ENCODE data around the gene PAPLN.
A peak's percentile ranks its signal among the peaks of the same experiment; 100 is the strongest.

Gene PAPLN

DNA sequence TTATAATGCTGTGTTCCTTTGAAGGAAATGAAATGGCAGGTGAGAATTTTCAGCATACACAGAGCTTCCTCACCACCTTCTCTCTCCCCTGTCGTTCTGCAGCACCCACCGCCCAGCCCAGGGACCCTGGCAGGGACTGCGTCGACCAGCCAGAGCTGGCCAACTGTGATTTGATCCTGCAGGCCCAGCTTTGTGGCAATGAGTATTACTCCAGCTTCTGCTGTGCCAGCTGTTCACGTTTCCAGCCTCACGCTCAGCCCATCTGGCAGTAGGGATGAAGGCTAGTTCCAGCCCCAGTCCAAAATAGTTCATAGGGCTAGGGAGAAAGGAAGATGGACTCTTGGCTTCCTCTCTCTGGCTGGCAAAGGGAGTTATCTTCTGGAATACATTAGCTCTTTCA lies 35.1 kb downstream of the PAPLN start:
- Mint-ChIP-seq H3K27ac (no peak overlapping the region), H3K36me3 (ENCODE audit: low read depth) (peaks cover 19% of the 10 kb centered on the region), H3K9me3 (no peaks in the 10 kb centered on the region), H3K4me3 (no peak overlapping the region), H3K4me1 (ENCODE audit: low read depth) (peaks cover 15% of the 10 kb centered on the region), H3K27me3 (peaks cover 16% of the 10 kb centered on the region)

DNA sequence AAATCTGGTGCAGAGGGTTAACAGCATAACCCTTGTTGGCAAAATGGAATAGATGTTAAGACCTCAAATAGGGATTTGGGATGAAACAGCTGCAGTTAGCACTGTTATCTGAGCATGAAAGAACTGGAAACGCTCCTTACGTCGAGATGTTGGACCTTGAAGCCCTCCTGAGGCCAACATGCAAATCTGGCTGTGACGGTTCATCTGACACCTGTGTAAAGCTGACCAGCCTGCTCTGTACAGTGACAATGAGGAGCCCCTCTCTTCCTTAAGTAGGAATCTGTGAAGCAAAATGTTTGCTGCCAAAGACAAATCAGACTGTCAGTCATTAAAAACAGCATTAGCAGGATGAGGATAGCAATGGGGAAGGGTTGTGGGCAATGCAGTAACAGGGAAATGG lies 36.5 kb downstream of the PAPLN start:
- Mint-ChIP-seq H3K4me1 (ENCODE audit: low read depth) (peaks cover 15% of the 10 kb centered on the region), H3K9me3 (no peaks in the 10 kb centered on the region), H3K27me3 (peaks cover 15% of the 10 kb centered on the region), H3K4me3 (no peak overlapping the region), H3K36me3 (ENCODE audit: low read depth) (peaks cover 19% of the 10 kb centered on the region), H3K27ac (no peak overlapping the region)

DNA sequence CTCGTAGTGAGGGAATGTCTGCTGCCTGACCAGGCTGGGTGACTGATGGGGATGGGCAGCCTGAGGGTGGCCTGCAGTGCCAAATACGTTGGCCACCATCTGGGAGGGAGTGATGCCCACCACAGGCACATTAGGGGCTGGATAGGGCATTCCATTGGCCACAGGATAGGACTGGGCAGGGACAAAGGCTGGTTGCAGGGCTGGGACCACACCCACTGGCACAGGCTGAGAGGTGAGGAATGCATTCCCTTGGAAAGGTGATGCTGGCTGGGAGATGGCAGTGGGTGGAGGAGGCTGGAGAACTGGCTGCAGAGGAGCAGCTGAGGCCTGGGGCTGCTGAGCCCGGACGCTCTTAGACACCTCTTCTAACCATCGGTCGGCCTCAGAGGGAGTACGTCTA lies 39.5 kb downstream of the PAPLN start:
- Mint-ChIP-seq H3K36me3 (ENCODE audit: low read depth) (peaks cover 33% of the 10 kb centered on the region), H3K27me3 (no peaks in the 10 kb centered on the region), H3K9me3 (no peaks in the 10 kb centered on the region), H3K27ac (no peak overlapping the region), H3K4me1 (ENCODE audit: low read depth) (peaks cover under 1% of the 10 kb centered on the region), H3K4me3 (no peak overlapping the region)

DNA sequence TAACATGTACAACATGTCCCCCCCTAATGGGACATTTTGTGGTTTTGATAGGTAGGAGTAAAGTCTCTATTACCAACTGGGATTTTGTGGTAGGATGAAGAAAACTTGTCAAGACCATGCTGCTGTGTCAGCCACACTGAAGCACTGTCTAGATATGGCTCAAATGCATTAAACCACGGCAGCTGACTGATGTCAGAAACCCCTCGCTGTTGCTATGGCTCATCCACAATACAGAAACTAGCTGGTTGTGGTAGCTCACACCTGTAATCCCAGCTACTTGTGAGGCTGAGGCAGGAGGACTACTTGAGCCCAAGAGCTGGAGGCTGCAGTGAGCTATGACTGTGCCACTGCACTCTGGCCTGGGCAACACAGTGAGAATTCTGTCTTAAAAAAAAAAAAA lies 40.1 kb downstream of the PAPLN start:
- H3K9me3 Mint-ChIP-seq, result no peaks in the 10 kb centered on the region
- H3K36me3 Mint-ChIP-seq (ENCODE audit: low read depth), result peaks cover 37% of the 10 kb centered on the region
- H3K4me1 Mint-ChIP-seq (ENCODE audit: low read depth), result peaks cover 4% of the 10 kb centered on the region
- no peak overlapping the region for H3K27ac Mint-ChIP-seq
- no peak overlapping the region for H3K4me3 Mint-ChIP-seq
- H3K27me3 Mint-ChIP-seq, result no peaks in the 10 kb centered on the region

DNA sequence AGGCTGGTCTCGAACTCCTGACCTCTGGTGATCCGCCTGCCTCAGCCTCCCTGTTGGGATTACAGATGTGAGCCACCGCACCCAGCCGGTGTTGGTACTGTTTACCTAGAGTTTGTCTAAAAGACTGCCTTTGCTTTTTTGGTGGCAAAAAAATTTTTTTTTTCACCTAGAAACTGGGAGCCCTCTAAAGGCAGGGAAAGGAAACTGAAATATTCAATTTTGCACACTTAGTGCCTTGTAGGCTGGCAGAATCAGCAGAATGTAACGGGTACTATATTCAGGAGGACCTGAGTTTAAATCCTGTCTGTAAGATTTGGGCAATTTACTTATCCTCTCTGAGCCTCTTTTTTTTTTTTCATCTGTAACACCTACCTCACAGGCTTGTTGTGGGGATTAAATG lies 43.6 kb downstream of the PAPLN start:
- no peaks in the 10 kb centered on the region for H3K27me3 Mint-ChIP-seq
- no peaks in the 10 kb centered on the region for H3K9me3 Mint-ChIP-seq
- no peak overlapping the region for H3K4me3 Mint-ChIP-seq
- no peak overlapping the region for H3K27ac Mint-ChIP-seq
- H3K4me1 Mint-ChIP-seq (ENCODE audit: low read depth), result peaks cover 4% of the 10 kb centered on the region
- H3K36me3 Mint-ChIP-seq (ENCODE audit: low read depth), result peaks cover 52% of the 10 kb centered on the region

DNA sequence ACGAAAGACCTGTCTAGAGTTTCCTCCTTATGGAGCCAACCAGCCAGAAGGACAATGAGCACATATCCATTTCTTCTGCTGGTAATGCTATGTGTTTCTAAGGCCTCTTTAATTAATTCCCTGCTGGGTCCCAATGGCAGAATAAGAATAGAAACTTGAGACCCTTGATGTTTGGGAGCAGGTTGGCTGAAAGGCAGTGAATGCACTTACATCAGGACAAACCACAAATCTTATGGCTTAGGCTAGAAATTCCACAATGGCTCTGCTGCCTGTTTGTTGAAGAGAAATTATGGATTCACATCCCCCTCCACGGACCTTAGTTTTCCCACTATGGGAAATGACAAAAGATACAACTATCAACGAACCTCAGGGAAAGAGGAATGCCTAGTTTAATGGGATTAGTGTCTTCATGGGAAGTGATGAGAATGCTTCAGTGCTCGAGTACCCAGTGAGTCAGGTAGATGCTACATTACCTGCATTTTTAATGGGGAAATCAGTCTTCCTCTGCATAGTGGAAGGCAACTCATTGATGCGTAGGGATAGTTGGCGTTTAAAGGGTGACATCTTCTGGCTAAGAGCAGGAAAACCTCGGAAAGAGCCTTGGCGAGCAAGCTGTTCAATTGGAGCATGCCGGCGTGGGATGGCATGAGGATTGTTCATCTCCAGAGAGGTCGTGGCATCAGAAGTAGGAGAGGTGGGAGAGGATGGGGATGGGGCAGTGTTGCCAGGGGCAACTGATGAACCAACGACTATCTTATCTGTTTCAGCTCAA lies 46.5 kb downstream of the PAPLN start:
- peaks cover 48% of the 10 kb centered on the region for H3K36me3 Mint-ChIP-seq (ENCODE audit: low read depth)
- H3K4me1 Mint-ChIP-seq (ENCODE audit: low read depth), result peaks cover 4% of the 10 kb centered on the region
- H3K27ac Mint-ChIP-seq, result no peak overlapping the region
- no peaks in the 10 kb centered on the region for H3K27me3 Mint-ChIP-seq
- no peak overlapping the region for H3K4me3 Mint-ChIP-seq
- no peaks in the 10 kb centered on the region for H3K9me3 Mint-ChIP-seq

DNA sequence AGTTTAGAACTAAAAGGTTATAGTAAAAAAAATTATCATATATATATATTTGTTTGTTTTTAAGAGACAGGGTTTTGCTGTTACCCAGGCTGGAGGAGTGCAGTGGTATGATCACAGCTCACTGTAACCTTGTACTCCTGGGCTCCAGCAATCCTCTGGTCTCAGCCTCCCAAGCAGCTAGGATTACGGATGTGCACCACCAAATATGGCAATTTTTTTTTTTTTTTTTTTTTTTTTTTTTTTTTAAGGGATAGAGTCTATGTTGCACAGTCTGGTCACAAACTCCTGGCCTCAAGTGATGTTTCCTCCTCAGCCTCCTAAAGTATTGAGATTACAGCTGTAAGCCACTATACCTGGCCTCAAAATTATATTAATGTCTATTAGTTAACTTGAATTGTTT lies 48.7 kb downstream of the PAPLN start:
- no peak overlapping the region for H3K4me3 Mint-ChIP-seq
- no peaks in the 10 kb centered on the region for H3K9me3 Mint-ChIP-seq
- H3K36me3 Mint-ChIP-seq (ENCODE audit: low read depth), result peaks cover 40% of the 10 kb centered on the region
- H3K4me1 Mint-ChIP-seq (ENCODE audit: low read depth), result peaks cover 23% of the 10 kb centered on the region
- H3K27me3 Mint-ChIP-seq, result no peaks in the 10 kb centered on the region
- no peak overlapping the region for H3K27ac Mint-ChIP-seq

DNA sequence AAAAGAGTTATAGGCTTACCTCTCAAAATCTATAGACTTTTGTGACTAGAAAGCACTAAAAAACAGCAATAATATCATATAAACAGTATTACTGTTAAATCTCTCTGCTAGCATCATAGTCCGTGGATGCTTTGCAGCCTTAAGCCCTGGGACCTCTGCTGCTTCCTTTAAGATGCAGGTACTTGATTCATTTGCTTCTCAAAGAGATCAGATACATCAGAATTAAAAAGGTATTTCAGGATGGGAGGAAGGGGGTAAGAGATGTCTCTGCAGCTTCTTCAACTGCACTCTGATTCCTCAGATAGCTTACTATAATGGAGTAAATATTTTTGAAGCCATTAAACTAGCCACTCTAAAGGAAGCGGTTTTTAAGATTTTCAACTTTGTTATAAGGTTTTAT lies 49.3 kb downstream of the PAPLN start:
- H3K27me3 Mint-ChIP-seq, result no peaks in the 10 kb centered on the region
- peaks cover 26% of the 10 kb centered on the region for H3K4me1 Mint-ChIP-seq (ENCODE audit: low read depth)
- H3K36me3 Mint-ChIP-seq (ENCODE audit: low read depth), result peaks cover 40% of the 10 kb centered on the region
- no peaks in the 10 kb centered on the region for H3K9me3 Mint-ChIP-seq
- H3K4me3 Mint-ChIP-seq, result no peak overlapping the region
- no peak overlapping the region for H3K27ac Mint-ChIP-seq

DNA sequence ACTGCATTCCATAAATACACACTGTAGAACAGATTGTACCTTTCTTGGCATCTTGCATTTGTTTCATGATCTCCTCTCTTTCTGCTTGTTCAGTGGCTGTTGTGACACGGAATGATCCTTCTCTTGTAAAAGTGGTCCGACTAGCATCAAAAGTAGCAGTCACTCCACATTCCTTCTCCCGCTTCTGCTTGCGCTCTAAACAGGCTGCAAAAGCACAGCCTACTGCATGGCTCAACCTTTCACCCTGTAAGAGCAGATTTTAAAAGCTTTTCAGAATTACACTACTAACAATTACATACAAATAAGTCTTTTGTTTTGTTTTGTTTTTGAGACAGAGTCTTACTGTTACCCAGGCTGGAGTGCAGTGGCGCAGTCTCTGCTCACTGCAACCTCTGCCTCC lies 49.8 kb downstream of the PAPLN start:
- Mint-ChIP-seq H3K4me1 (ENCODE audit: low read depth) (peaks cover 28% of the 10 kb centered on the region), H3K27me3 (no peaks in the 10 kb centered on the region)

DNA sequence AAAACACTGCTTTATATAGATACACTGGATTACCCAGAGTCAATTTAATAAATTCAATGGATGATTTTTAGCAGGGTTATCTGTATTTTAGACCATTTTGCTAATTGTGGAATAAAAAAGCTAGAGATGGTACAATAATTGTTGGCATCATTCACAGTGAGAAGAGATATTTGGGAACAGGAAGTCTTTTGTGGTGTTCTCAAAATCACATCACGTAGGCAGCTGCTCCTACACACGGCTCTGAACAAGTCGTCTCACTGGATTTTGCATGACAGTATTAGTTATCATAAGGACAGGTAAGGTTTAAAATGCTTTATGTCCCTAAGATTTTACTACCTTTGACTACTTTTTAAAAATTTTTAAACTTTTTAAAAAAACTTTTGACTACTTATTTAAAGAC lies 52.0 kb downstream of the PAPLN start:
- H3K36me3 Mint-ChIP-seq (ENCODE audit: low read depth), result peaks cover 41% of the 10 kb centered on the region
- H3K4me1 Mint-ChIP-seq (ENCODE audit: low read depth), result peaks cover 30% of the 10 kb centered on the region
- H3K9me3 Mint-ChIP-seq, result no peaks in the 10 kb centered on the region
- H3K27ac Mint-ChIP-seq, result no peak overlapping the region
- no peak overlapping the region for H3K4me3 Mint-ChIP-seq
- no peaks in the 10 kb centered on the region for H3K27me3 Mint-ChIP-seq

More for the DNA sequence above, 49.8 kb downstream of the PAPLN start:
- H3K36me3 Mint-ChIP-seq (ENCODE audit: low read depth), result peaks cover 41% of the 10 kb centered on the region
- H3K4me3 Mint-ChIP-seq, result no peak overlapping the region
- no peak overlapping the region for H3K27ac Mint-ChIP-seq
- H3K9me3 Mint-ChIP-seq, result no peaks in the 10 kb centered on the region

DNA sequence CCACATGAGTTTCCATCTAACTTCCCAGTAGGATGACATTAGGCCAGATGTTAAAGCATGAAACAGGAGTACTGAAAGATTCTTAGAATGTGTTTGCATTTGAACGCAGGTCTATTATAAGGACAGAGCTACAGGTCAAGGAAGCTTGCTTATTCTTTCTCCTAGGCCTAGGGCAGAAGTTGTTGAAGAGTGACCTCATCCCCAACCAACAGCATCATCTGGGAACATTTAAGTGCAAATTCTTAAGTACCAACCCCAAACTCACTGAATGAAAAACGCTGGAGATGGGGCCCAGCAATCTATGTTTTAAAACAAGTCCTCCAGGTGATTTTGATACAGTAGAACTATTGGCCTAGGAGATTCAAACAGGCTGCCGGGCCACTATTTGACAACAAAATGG lies 52.4 kb downstream of the PAPLN start:
- no peak overlapping the region for H3K27ac Mint-ChIP-seq
- peaks cover 30% of the 10 kb centered on the region for H3K4me1 Mint-ChIP-seq (ENCODE audit: low read depth)
- no peaks in the 10 kb centered on the region for H3K9me3 Mint-ChIP-seq
- H3K27me3 Mint-ChIP-seq, result no peaks in the 10 kb centered on the region
- H3K4me3 Mint-ChIP-seq, result no peak overlapping the region
- peaks cover 41% of the 10 kb centered on the region for H3K36me3 Mint-ChIP-seq (ENCODE audit: low read depth)

DNA sequence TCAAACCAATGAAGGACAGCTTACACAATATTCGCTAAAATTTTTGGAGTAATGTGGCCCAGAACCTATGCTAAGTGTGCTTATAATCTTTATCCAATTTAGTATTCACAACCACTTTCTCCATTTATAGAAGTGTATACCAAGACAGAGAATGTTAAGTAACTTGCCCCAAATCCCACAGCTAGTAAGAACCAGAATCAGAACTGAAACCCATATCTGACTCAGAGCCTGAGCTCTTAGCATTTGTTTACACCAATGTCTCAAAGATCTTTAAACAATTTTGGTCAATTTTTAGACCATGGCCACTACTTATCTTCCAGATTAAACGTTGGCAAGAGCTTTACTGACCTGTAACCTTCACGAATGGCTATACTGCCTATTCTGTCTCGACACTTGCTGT lies 53.0 kb downstream of the PAPLN start:
- H3K36me3 Mint-ChIP-seq (ENCODE audit: low read depth), result peaks cover 35% of the 10 kb centered on the region

DNA sequence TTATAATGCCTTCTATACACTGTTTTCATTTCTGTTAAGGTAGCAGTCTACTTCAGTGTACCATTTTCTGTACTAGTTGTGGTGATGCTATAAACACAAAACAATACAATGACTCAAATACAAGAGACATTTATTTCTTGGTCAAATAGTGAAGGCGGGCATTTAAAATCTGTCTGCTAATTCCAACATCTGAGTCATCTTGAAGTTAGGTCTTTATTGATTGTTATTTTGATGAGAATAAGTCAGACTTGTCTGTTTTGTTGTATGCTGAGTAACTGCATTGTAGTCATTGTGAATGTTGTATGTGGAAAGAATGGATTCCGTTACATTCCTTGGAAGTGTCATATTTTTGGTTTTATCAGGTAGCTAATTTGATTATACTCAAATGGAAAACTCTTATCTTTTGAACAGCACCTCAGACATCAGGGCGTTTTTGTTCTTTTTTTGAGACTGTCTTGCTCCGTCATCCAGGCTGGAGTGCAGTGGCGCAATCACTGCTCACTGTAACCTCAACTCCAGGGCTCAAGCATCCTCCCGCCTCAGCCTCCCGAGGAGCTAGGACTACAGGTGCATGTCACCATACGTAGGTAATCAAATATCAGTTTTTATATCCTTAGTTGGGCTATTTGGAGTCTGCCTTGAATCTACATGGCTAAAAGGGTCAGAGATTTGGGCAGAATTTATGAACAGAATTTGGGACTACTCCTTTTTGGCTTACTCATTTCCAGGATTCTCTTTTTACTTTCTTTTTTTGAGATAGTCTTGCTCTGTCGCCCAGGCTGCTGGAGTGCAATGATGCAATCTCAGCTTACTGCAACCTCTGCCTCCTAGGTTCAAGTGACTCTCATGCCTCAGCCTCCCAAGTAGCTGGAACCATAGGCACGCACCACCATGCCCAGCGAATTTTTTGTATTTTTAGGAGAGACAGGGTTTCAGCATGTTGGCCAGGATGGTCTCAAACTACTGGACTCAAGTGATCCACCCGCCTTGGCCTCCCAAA lies 56.8 kb downstream of the PAPLN start:
- Mint-ChIP-seq H3K9me3 (no peaks in the 10 kb centered on the region), H3K27me3 (no peaks in the 10 kb centered on the region), H3K27ac (no peak overlapping the region), H3K36me3 (ENCODE audit: low read depth) (peaks cover 23% of the 10 kb centered on the region), H3K4me3 (no peak overlapping the region), H3K4me1 (ENCODE audit: low read depth) (peaks cover 27% of the 10 kb centered on the region)

More for the DNA sequence above, 53.0 kb downstream of the PAPLN start:
- Mint-ChIP-seq H3K9me3 (no peaks in the 10 kb centered on the region), H3K27me3 (no peaks in the 10 kb centered on the region), H3K4me1 (ENCODE audit: low read depth) (peaks cover 30% of the 10 kb centered on the region), H3K27ac (no peak overlapping the region), H3K4me3 (peak overlapping the region; percentile 11)

DNA sequence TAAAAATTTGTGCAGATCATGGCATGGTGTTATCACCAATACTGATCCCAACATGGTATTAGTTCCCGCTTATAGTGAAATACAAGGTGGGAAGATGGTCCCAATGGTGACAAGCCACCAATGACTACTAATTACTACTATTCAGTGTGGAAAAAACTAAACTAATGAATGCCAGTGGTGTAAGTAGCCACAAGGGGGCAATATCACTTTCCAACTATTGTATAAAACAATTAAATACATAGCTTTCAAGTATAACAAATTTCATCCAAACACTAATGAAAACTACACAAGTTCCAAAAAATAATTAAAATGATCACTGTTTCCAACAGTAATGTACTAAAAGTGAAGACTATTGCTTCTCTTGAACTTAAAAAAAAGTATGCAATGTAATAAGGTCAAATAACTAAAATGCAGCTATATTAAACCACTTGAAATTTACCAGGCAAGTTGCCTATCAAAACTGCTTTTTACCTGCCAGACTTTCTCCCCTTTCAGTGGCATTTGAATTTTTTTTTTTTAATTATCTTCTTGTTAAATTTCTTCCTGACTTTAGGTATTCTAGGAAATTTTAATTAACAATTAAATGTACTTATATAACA lies 58.0 kb downstream of the PAPLN start:
- H3K4me3 Mint-ChIP-seq, result no peak overlapping the region
- no peak overlapping the region for H3K27ac Mint-ChIP-seq
- H3K4me1 Mint-ChIP-seq (ENCODE audit: low read depth), result peaks cover 15% of the 10 kb centered on the region

DNA sequence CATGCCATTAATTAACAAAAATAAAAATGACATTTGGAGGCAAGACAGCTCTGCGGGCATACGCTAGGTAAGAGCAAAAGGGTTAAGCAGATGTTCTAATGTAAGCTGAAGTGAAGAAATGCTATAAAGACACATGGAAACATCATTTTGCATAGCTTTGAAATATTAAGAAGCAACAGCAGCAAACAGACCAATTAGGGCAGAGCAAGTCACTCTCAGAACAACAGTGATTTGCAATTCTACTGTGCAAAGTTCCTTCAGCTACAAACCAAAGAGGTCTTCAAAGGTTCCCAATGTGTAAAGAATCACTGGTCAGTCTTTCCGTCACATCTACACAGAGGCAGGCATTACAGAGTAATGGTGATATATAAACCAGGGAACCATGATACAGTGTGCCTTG lies 68.2 kb downstream of the PAPLN start:
- Mint-ChIP-seq H3K27ac (no peak overlapping the region), H3K9me3 (no peaks in the 10 kb centered on the region), H3K27me3 (no peaks in the 10 kb centered on the region)

More for the DNA sequence above, 58.0 kb downstream of the PAPLN start:
- no peaks in the 10 kb centered on the region for H3K27me3 Mint-ChIP-seq
- H3K36me3 Mint-ChIP-seq (ENCODE audit: low read depth), result peaks cover 22% of the 10 kb centered on the region
- H3K9me3 Mint-ChIP-seq, result no peaks in the 10 kb centered on the region

More for the DNA sequence above, 68.2 kb downstream of the PAPLN start:
- peaks cover 3% of the 10 kb centered on the region for H3K4me1 Mint-ChIP-seq (ENCODE audit: low read depth)
- peaks cover 3% of the 10 kb centered on the region for H3K36me3 Mint-ChIP-seq (ENCODE audit: low read depth)
- no peak overlapping the region for H3K4me3 Mint-ChIP-seq
